Measurements from ENCODE around the gene ATG5. TPM values are rescaled to one million over a fixed set of nuclear protein-coding genes. Genes with fewer than 3 reads are reported as not detected.
"Not testable (repeated sequence)": the region's sequence is repeated elsewhere in the genome, so short reads cannot be mapped to it uniquely, and the experiment has no call there.

ATG5 gene
- polyA plus RNA-seq, 4 donors: 24.1 to 36.4 (median 33.5) TPM

DNA sequence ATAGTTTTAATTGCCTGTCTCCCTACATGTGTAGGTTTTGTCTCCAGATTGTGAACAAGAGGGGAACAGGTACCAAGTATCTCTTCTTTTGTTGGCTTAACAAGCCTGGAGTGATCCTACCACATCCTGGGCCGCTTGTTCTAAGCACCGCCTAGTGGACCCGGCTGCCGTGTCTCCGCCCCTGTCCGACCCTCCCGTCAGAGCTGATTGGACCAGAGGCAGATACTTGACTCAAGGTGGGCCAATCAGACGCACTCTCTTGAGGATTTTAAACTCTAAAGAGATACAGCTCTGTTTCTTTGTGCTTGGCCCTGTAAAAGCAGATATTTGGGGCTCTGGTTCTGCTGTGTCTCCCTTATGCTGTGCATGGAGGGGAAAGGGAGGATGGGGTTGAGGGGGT, 171.2 kb downstream of the ATG5 start:
- WGBS, 3 donors: 96 to 98% (median 97%) methylated on average over 8 of the region's 8 CpGs
- no peak overlapping the region for H3K27ac ChIP-seq (ENCODE audit: low read depth in 1 of 3, low read length in 2 of 3)
- no peaks in the 10 kb centered on the region for H3K9me3 ChIP-seq (ENCODE audit: control insufficient read depth in 2 of 2, insufficient read depth in 1 of 2, low read depth in 1 of 2, low read length in 1 of 2)
- no peak for DNase-seq
- no peak for FAIRE-seq
- no peak overlapping the region for H3K4me3 ChIP-seq (ENCODE audit: low read depth in 1 of 3, low read length in 3 of 3)
- no peaks in the 10 kb centered on the region for H3K27me3 ChIP-seq (ENCODE audit: control insufficient read depth in 3 of 3, insufficient read depth in 3 of 3, low read length in 3 of 3)
- H3K36me3 ChIP-seq (ENCODE audit: control insufficient read depth in 3 of 3, insufficient read depth in 2 of 3, low read depth in 1 of 3, low read length in 3 of 3): no peaks in the 10 kb centered on the region
- no peaks in the 10 kb centered on the region for H3K4me1 ChIP-seq (ENCODE audit: control insufficient read depth in 3 of 3, insufficient read depth in 2 of 3, low read depth in 1 of 3, low read length in 2 of 3)

DNA sequence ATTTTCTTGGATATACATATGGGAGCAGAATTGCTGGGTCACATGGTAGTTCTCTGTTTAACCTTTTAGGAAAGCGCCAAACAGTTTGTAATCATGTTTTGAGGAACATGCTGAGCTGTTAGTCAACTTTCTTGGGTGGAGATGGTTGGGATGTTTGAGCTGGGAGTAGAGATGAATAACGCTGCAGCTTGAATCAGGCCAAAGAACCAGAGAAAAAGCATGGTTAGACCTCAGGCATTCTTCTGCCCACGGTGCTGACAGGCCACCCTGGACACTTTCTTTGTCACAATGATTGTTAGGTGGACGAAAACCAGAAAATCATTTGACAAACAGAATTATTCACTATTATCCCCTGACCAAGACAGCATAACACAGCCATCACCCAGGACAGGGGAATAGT, 172.6 kb downstream of the ATG5 start:
- Histone ChIP-seq H3K27ac (ENCODE audit: low read depth in 1 of 3, low read length in 2 of 3) (no peak overlapping the region), H3K9me3 (ENCODE audit: control insufficient read depth in 2 of 2, insufficient read depth in 1 of 2, low read depth in 1 of 2, low read length in 1 of 2) (no peaks in the 10 kb centered on the region), H3K27me3 (ENCODE audit: control insufficient read depth in 3 of 3, insufficient read depth in 3 of 3, low read length in 3 of 3) (no peaks in the 10 kb centered on the region), H3K4me3 (ENCODE audit: low read depth in 1 of 3, low read length in 3 of 3) (no peak overlapping the region), H3K36me3 (ENCODE audit: control insufficient read depth in 3 of 3, insufficient read depth in 2 of 3, low read depth in 1 of 3, low read length in 3 of 3) (no peaks in the 10 kb centered on the region), H3K4me1 (ENCODE audit: control insufficient read depth in 3 of 3, insufficient read depth in 2 of 3, low read depth in 1 of 3, low read length in 2 of 3) (no peaks in the 10 kb centered on the region)
- WGBS, 3 donors: 85 to 91% (median 88%) methylated on average over 4 of the region's 4 CpGs
- no peak for DNase-seq
- no peak for FAIRE-seq

DNA sequence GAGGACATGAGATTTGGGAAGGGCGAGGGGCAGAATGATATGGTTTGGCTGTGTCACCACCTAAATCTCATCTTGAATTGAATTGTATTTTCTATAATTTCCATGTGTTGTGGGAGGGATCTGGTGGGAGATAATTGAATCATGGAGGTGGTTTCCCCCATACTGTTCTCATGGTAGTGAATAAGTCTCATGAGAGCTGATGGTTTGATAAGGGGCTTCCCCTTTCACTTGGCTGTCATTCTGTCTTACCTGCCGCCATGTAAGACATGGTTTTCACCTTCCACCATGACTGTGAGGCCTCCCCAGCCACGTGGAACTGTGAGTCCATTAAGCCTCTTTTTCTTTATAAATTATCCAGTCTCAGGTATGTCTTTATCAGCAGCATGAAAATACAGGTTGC, 173.1 kb downstream of the ATG5 start:
- not testable (repeated sequence) for DNase-seq; H3K36me3 ChIP-seq (ENCODE audit: control insufficient read depth in 3 of 3, insufficient read depth in 2 of 3, low read depth in 1 of 3, low read length in 3 of 3); FAIRE-seq; H3K4me1 ChIP-seq (ENCODE audit: control insufficient read depth in 3 of 3, insufficient read depth in 2 of 3, low read depth in 1 of 3, low read length in 2 of 3); H3K27ac ChIP-seq (ENCODE audit: low read depth in 1 of 3, low read length in 2 of 3); H3K4me3 ChIP-seq (ENCODE audit: low read depth in 1 of 3, low read length in 3 of 3); H3K9me3 ChIP-seq (ENCODE audit: control insufficient read depth in 2 of 2, insufficient read depth in 1 of 2, low read depth in 1 of 2, low read length in 1 of 2); H3K27me3 ChIP-seq (ENCODE audit: control insufficient read depth in 3 of 3, insufficient read depth in 3 of 3, low read length in 3 of 3)
- WGBS, 3 donors: 73 to 85% (median 83%) methylated on average over 3 of the region's 3 CpGs

DNA sequence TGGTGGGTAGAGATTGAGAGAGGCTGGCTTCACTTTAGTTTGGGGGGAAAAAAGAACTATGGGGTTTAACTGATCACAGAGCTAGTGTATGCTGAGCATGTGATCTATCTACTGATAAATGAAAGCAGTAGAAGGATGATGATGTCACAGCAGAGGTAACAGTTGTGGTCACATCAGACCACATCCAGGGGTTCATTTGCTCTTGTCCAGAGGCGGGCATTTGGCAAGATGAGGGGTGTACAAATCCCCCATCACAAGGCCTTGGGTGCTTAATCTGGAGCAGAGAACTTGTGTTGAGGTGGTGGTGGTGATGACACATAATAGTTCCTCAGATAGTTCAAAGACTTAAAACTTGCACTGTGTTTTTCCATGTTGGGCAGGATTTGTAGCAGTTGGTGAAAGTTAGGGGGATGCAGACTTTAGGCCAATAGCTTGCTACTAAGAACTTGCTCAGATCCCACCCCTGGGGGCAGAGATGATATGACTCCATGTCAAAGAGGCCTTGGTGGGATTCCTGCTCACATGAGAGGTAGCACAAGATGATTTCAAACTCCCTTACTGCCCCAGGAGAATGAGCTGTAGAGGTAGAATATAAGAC, 176.0 kb downstream of the ATG5 start:
- no peaks in the 10 kb centered on the region for H3K36me3 ChIP-seq (ENCODE audit: control insufficient read depth in 3 of 3, insufficient read depth in 2 of 3, low read depth in 1 of 3, low read length in 3 of 3)
- FAIRE-seq (no peak), DNase-seq (no peak)
- 60 to 87% (median 80%) methylated on average over 1 of the region's 1 CpG for WGBS, 3 donors
- H3K4me3 ChIP-seq (ENCODE audit: low read depth in 1 of 3, low read length in 3 of 3): no peak overlapping the region
- H3K27me3 ChIP-seq (ENCODE audit: control insufficient read depth in 3 of 3, insufficient read depth in 3 of 3, low read length in 3 of 3): no peaks in the 10 kb centered on the region
- no peaks in the 10 kb centered on the region for H3K4me1 ChIP-seq (ENCODE audit: control insufficient read depth in 3 of 3, insufficient read depth in 2 of 3, low read depth in 1 of 3, low read length in 2 of 3)
- H3K9me3 ChIP-seq (ENCODE audit: control insufficient read depth in 2 of 2, insufficient read depth in 1 of 2, low read depth in 1 of 2, low read length in 1 of 2): no peaks in the 10 kb centered on the region
- H3K27ac ChIP-seq (ENCODE audit: low read depth in 1 of 3, low read length in 2 of 3): no peak overlapping the region

DNA sequence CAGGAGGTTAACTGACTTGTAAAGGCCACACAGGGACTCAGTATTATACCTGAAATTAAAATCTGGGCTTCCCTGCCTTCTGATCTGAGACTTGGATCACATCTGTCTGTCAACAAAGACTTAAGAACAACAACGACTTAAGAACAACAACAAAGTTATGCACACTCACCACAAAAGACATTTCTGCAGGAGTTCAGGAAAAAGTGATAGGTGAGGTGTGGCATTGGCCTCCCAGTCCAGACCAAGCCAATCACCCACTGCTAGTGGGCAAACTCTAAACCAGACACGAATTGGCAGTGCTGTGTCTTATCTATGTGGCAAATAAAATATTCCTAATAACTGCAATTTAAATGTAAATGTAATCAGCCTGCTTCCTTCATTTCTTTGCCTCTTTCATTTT, 178.1 kb downstream of the ATG5 start:
- no peaks in the 10 kb centered on the region for H3K9me3 ChIP-seq (ENCODE audit: control insufficient read depth in 2 of 2, insufficient read depth in 1 of 2, low read depth in 1 of 2, low read length in 1 of 2)
- no peak overlapping the region for H3K4me3 ChIP-seq (ENCODE audit: low read depth in 1 of 3, low read length in 3 of 3)
- H3K27ac ChIP-seq (ENCODE audit: low read depth in 1 of 3, low read length in 2 of 3): no peak overlapping the region
- no peaks in the 10 kb centered on the region for H3K27me3 ChIP-seq (ENCODE audit: control insufficient read depth in 3 of 3, insufficient read depth in 3 of 3, low read length in 3 of 3)
- no peaks in the 10 kb centered on the region for H3K4me1 ChIP-seq (ENCODE audit: control insufficient read depth in 3 of 3, insufficient read depth in 2 of 3, low read depth in 1 of 3, low read length in 2 of 3)
- H3K36me3 ChIP-seq (ENCODE audit: control insufficient read depth in 3 of 3, insufficient read depth in 2 of 3, low read depth in 1 of 3, low read length in 3 of 3): no peaks in the 10 kb centered on the region
- 35 to 57% (median 42%) methylated on average over 2 of the region's 2 CpGs for WGBS, 3 donors
- no peak for DNase-seq
- FAIRE-seq: no peak

DNA sequence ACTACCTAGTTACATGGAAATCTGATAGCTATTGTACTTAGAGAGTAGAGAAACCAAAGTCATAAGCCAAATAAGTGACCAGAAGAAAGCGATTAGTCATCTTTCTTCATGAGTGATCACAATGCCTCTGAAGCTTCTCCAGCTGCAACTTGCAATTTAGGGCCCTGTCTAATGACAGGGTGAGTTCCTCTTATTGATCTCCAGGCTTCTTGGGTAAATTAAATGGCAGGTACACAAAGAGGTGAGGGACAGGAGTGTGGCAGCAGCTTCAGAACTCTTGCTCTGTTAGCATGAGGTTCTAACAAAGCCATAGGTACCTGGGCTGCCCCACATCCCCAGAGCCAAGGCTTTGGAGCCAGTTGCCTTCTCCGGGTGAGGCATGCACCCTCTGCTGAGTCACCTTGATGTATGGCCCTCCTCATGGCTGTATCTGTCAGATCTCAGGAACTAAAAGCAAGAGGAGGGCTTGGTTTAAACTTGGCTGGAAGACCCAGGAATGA, 178.7 kb downstream of the ATG5 start:
- WGBS, 3 donors: 80 to 85% (median 83%) methylated on average over 2 of the region's 2 CpGs
- Histone ChIP-seq H3K36me3 (ENCODE audit: control insufficient read depth in 3 of 3, insufficient read depth in 2 of 3, low read depth in 1 of 3, low read length in 3 of 3) (no peaks in the 10 kb centered on the region), H3K4me1 (ENCODE audit: control insufficient read depth in 3 of 3, insufficient read depth in 2 of 3, low read depth in 1 of 3, low read length in 2 of 3) (no peaks in the 10 kb centered on the region), H3K9me3 (ENCODE audit: control insufficient read depth in 2 of 2, insufficient read depth in 1 of 2, low read depth in 1 of 2, low read length in 1 of 2) (no peaks in the 10 kb centered on the region), H3K27me3 (ENCODE audit: control insufficient read depth in 3 of 3, insufficient read depth in 3 of 3, low read length in 3 of 3) (no peaks in the 10 kb centered on the region), H3K4me3 (ENCODE audit: low read depth in 1 of 3, low read length in 3 of 3) (no peak overlapping the region), H3K27ac (ENCODE audit: low read depth in 1 of 3, low read length in 2 of 3) (no peak overlapping the region)
- FAIRE-seq: no peak
- DNase-seq: no peak

DNA sequence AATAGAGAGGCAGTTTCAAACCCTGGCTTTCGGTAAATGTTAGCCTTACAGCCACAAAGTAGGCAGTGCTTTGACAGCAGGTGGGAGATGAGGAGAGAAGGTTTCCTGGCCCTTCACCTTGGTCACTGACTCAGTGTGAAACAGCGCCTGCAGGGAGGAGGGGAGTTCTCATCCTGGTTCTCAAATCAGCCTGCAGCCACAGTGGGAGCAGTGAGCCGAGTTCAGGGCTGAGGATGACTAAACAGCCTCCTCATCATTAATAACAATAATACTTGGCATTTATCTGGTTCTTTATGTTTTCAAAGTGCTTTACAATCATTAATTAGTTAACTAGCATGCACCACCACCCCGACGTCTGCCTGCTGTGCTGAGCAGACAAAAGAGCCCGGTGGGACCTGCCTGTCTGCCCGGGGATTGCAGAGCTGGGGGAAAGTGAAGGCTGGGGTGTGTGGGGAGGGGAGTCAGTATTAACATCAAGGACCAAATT, 179.8 kb downstream of the ATG5 start:
- Histone ChIP-seq H3K27me3 (ENCODE audit: control insufficient read depth in 3 of 3, insufficient read depth in 3 of 3, low read length in 3 of 3) (no peaks in the 10 kb centered on the region), H3K27ac (ENCODE audit: low read depth in 1 of 3, low read length in 2 of 3) (no peak overlapping the region), H3K36me3 (ENCODE audit: control insufficient read depth in 3 of 3, insufficient read depth in 2 of 3, low read depth in 1 of 3, low read length in 3 of 3) (no peaks in the 10 kb centered on the region), H3K4me1 (ENCODE audit: control insufficient read depth in 3 of 3, insufficient read depth in 2 of 3, low read depth in 1 of 3, low read length in 2 of 3) (no peaks in the 10 kb centered on the region), H3K4me3 (ENCODE audit: low read depth in 1 of 3, low read length in 3 of 3) (no peak overlapping the region), H3K9me3 (ENCODE audit: control insufficient read depth in 2 of 2, insufficient read depth in 1 of 2, low read depth in 1 of 2, low read length in 1 of 2) (no peaks in the 10 kb centered on the region)
- FAIRE-seq (no peak), DNase-seq (no peak)
- 48 to 66% (median 53%) methylated on average over 7 of the region's 7 CpGs for WGBS, 3 donors

DNA sequence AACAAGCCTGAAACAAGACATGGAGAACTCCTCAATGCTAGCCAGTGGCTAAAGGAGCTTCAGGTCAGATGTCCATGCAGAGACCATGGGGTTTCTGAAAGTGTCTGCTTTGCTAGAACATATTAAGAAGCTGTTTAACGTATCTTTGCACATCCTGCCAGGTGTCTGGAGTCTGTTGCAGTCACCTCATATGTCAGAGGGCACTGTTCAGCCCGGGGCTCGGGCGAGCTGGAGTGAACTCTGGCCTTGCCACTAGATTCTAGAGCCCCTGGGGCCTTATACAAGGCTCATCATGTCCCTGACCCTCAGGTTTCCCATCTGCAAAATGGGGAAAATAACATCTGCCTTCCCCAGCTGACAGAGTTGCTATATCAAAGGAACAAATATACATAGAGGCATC, 180.4 kb downstream of the ATG5 start:
- Histone ChIP-seq H3K4me3 (ENCODE audit: low read depth in 1 of 3, low read length in 3 of 3) (no peak overlapping the region), H3K4me1 (ENCODE audit: control insufficient read depth in 3 of 3, insufficient read depth in 2 of 3, low read depth in 1 of 3, low read length in 2 of 3) (no peaks in the 10 kb centered on the region), H3K36me3 (ENCODE audit: control insufficient read depth in 3 of 3, insufficient read depth in 2 of 3, low read depth in 1 of 3, low read length in 3 of 3) (no peaks in the 10 kb centered on the region), H3K27ac (ENCODE audit: low read depth in 1 of 3, low read length in 2 of 3) (no peak overlapping the region), H3K9me3 (ENCODE audit: control insufficient read depth in 2 of 2, insufficient read depth in 1 of 2, low read depth in 1 of 2, low read length in 1 of 2) (no peaks in the 10 kb centered on the region), H3K27me3 (ENCODE audit: control insufficient read depth in 3 of 3, insufficient read depth in 3 of 3, low read length in 3 of 3) (no peaks in the 10 kb centered on the region)
- no peak for DNase-seq
- FAIRE-seq: no peak
- 38 to 58% (median 43%) methylated on average over 4 of the region's 4 CpGs for WGBS, 3 donors

DNA sequence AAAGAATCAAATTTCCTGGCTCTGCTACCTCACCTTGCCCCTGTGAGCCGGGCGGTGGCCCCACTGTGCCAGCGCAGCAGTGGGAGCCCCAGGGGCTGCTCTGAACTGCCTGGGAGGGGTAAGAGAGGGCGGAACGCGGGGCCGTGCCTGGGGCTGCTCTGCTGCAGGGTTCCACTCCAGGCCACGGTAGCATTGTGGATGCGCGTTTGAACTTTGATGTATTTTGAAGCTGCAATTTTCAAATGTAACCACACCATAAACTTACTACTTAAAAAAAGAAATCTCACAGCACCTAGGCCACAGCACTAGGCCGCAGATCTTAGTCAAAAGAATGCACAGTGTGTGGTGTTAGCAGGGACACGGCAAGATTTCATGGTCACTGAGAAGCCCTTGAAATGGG, 181.9 kb downstream of the ATG5 start:
- DNase-seq (no peak), FAIRE-seq (no peak)
- Histone ChIP-seq H3K27me3 (ENCODE audit: control insufficient read depth in 3 of 3, insufficient read depth in 3 of 3, low read length in 3 of 3) (no peaks in the 10 kb centered on the region), H3K4me1 (ENCODE audit: control insufficient read depth in 3 of 3, insufficient read depth in 2 of 3, low read depth in 1 of 3, low read length in 2 of 3) (no peaks in the 10 kb centered on the region), H3K36me3 (ENCODE audit: control insufficient read depth in 3 of 3, insufficient read depth in 2 of 3, low read depth in 1 of 3, low read length in 3 of 3) (no peaks in the 10 kb centered on the region), H3K9me3 (ENCODE audit: control insufficient read depth in 2 of 2, insufficient read depth in 1 of 2, low read depth in 1 of 2, low read length in 1 of 2) (no peaks in the 10 kb centered on the region), H3K4me3 (ENCODE audit: low read depth in 1 of 3, low read length in 3 of 3) (no peak overlapping the region), H3K27ac (ENCODE audit: low read depth in 1 of 3, low read length in 2 of 3) (no peak overlapping the region)
- 83 to 88% (median 86%) methylated on average over 12 of the region's 12 CpGs for whole genome bisulfite sequencing, 3 donors
